ENCODE measurements around the gene SLC13A4. TPM values are rescaled to one million over a fixed set of nuclear protein-coding genes. Genes with fewer than 3 reads are reported as not detected.

SLC13A4 gene
- total and polyA plus RNA-seq, 2 of the 4 experiments (the other 2 are of a cell fraction) = 0.10 TPM; not detected in 1

- Histone ChIP-seq H2BK5ac (ENCODE audit: low read depth, low read length, poor library complexity, severe bottlenecking) (peak overlapping the region; percentile 74), H3K9me1 (ENCODE audit: insufficient read depth, low read length) (peaks cover 14% of the 10 kb centered on the region), H4K20me1 (ENCODE audit: insufficient read depth, low read length) (no peaks in the 10 kb centered on the region), H3K18ac (ENCODE audit: low read depth, low read length) (peak overlapping the region; percentile 62), H2AK9ac (replicated peaks; ENCODE audit: low read depth, low read length, poor library complexity) (no peak overlapping the region), H3K9me3 (ENCODE audit: control insufficient read depth, insufficient read depth, low read length) (no peaks in the 10 kb centered on the region), H3K36me3 (ENCODE audit: control insufficient read depth, insufficient read depth, low read length) (no peaks in the 10 kb centered on the region), H3K27ac (ENCODE audit: insufficient read depth, low read length) (peak overlapping the region; percentile 72; the same call in 1 of the 2 replicates), H4K91ac (ENCODE audit: insufficient read depth, low read depth, low read length) (peak overlapping the region; percentile 91), H2BK20ac (ENCODE audit: low read depth, low read length) (peak overlapping the region; percentile 96), H2AFZ (replicated peaks; ENCODE audit: low read length, poor library complexity) (peak overlapping the region; percentile 74), H3K79me1 (ENCODE audit: low read depth in 1 of 2, low read length in 2 of 2) (no peaks in the 10 kb centered on the region), H4K8ac (ENCODE audit: low read depth in 2 of 2, low read length in 2 of 2) (peak overlapping the region; percentile 40 to 94; a peak in 3 of 4 replicates), H4K5ac (ENCODE audit: low read depth, low read length) (peak overlapping the region; percentile 69), H2BK15ac (ENCODE audit: low read depth, low read length) (peak overlapping the region; percentile 98; the same call in 2 of the 3 replicates), H2AK5ac (ENCODE audit: low read depth, low read length) (peak overlapping the region; percentile 82), H3K14ac (replicated peaks; ENCODE audit: low read depth, low read length) (peak overlapping the region; percentile 97), H3K4me3 (ENCODE audit: insufficient read depth, low read depth, low read length) (no peak overlapping the region), H3K56ac (ENCODE audit: extremely low read depth, insufficient read depth, low read length) (peak overlapping the region; percentile 19; the same call in 1 of the 2 replicates), H3K9ac (ENCODE audit: low read depth, low read length) (no peak overlapping the region), H3K27me3 (ENCODE audit: control insufficient read depth, insufficient read depth, low read length) (no peaks in the 10 kb centered on the region), H3K4me2 (ENCODE audit: low read depth, low read length) (no peak overlapping the region), H2BK120ac (ENCODE audit: low read depth, low read length) (peak overlapping the region; percentile 95), H3K4me1 (ENCODE audit: control insufficient read depth, insufficient read depth, low read length) (peaks cover 17% of the 10 kb centered on the region), H3K23ac (ENCODE audit: low read depth, low read length) (peak overlapping the region; percentile 94), H3K4ac (ENCODE audit: low read depth, low read length) (peak overlapping the region; percentile 94)
- ATAC-seq (ENCODE audit: low read depth) (peak; percentile 59), DNase-seq (peak; percentile 34)
- POLR2A ChIA-PET (ENCODE audit: unreplicated experiment) = interaction anchor here (0.7 kb wide), 1 partner anchor 224 kb away, joined by 3 read pairs; no protein-coding TSS in a partner anchor
- dilution Hi-C loops (cut with HindIII; ENCODE audit: low sequenced_read_pairs, unreplicated experiment) = no loop called here
- BruUV-seq (replicated peaks) = no TSS peak
- no peak for TF ChIP-seq SMC3 (IDR thresholded peaks at IDR 0.05; ENCODE audit: low read depth, low read length)
- no peak for TF ChIP-seq NFE2L2 (IDR thresholded peaks at IDR 0.05; ENCODE audit: low read depth, low read length)
- TF ChIP-seq MAZ (IDR thresholded peaks at IDR 0.05; ENCODE audit: borderline replicate concordance, low read depth, low read length) = no peak
- no peak for TF ChIP-seq RCOR1 (IDR thresholded peaks at IDR 0.05; ENCODE audit: insufficient replicate concordance, low read length)
- TF ChIP-seq, protein P1, sequence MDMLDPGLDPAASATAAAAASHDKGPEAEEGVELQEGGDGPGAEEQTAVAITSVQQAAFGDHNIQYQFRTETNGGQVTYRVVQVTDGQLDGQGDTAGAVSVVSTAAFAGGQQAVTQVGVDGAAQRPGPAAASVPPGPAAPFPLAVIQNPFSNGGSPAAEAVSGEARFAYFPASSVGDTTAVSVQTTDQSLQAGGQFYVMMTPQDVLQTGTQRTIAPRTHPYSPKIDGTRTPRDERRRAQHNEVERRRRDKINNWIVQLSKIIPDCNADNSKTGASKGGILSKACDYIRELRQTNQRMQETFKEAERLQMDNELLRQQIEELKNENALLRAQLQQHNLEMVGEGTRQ (IDR thresholded peaks at IDR 0.05; ENCODE audit: low read depth, low read length) = no peak
- no peak for TF ChIP-seq BHLHE40 (IDR thresholded peaks at IDR 0.05; ENCODE audit: low read depth, low read length)
- TF ChIP-seq CEBPB (IDR thresholded peaks at IDR 0.05; ENCODE audit: low read depth, low read length) = no peak
- no peak for TF ChIP-seq CHD1 (IDR thresholded peaks at IDR 0.05; ENCODE audit: low read depth, low read length)
- TF ChIP-seq RFX5 (IDR thresholded peaks at IDR 0.05; ENCODE audit: low read depth, low read length) = no peak
- in situ Hi-C loops (cut with MboI; ENCODE audit: low sequenced_read_pairs) = no loop called here
- intact Hi-C loops (cut with micrococcal nuclease) = no loop called here
- CTCF ChIA-PET = interaction anchor here (1.7 kb wide), 1 partner anchor 21 kb away, joined by 3 read pairs; no protein-coding TSS in a partner anchor
- 37% methylated on average over 2 of the region's 5 CpGs; no CpG with 5 or more reads in 1 of the 2 experiments for WGBS, 2 experiments (ENCODE audit: extremely low coverage in 2 of 2, insufficient read length in 1 of 2)
Measured at GRCh38 chr7:135758531-135758932, 30.5 kb upstream of the SLC13A4 start.

Measured in IMR-90 (cell line).